ENCODE data around the gene RGL2. TPM values are rescaled to one million over a fixed set of nuclear protein-coding genes. Genes with fewer than 3 reads are reported as not detected.
A peak's percentile ranks its signal among the peaks of the same experiment; 100 is the strongest.

Gene RGL2
- total RNA-seq, 2 donors from 2014 or later, result 23.0 to 36.9 TPM

DNA sequence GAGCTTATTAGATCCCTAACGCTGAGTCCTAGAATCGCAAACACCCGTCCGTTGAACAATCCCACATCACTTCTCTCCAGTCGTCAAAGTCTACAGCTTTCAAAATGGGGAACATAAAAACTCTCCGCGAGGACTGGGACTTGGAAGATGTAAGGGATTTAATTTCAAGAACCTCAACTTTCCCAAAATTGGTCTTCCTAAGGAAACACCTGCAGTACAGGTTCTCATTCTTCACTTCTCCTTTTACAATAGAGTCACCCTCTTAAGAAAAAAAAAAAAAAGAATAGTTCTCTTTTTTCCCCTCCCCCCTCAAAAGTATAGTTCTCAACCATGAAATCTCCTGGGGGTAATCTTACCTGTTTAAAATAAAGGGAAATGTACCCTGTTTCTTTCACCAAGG, 25.4 kb upstream of the RGL2 start:
- Histone ChIP-seq H3K9me3 (no peaks in the 10 kb centered on the region), H3K27ac (no peak overlapping the region), H3K36me3 (peaks cover 20% of the 10 kb centered on the region), H3K27me3 (no peaks in the 10 kb centered on the region), H3K4me1 (peaks cover 0 to 43% of the 10 kb centered on the region in 2 donors), H3K4me3 (peak overlapping the region in 1 of 2 donors; percentile 78)
- no peak for DNase-seq (ENCODE audit: low spot score)
- TF ChIP-seq, protein P1, sequence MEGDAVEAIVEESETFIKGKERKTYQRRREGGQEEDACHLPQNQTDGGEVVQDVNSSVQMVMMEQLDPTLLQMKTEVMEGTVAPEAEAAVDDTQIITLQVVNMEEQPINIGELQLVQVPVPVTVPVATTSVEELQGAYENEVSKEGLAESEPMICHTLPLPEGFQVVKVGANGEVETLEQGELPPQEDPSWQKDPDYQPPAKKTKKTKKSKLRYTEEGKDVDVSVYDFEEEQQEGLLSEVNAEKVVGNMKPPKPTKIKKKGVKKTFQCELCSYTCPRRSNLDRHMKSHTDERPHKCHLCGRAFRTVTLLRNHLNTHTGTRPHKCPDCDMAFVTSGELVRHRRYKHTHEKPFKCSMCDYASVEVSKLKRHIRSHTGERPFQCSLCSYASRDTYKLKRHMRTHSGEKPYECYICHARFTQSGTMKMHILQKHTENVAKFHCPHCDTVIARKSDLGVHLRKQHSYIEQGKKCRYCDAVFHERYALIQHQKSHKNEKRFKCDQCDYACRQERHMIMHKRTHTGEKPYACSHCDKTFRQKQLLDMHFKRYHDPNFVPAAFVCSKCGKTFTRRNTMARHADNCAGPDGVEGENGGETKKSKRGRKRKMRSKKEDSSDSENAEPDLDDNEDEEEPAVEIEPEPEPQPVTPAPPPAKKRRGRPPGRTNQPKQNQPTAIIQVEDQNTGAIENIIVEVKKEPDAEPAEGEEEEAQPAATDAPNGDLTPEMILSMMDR (IDR thresholded peaks at IDR 0.05), result no peak

DNA sequence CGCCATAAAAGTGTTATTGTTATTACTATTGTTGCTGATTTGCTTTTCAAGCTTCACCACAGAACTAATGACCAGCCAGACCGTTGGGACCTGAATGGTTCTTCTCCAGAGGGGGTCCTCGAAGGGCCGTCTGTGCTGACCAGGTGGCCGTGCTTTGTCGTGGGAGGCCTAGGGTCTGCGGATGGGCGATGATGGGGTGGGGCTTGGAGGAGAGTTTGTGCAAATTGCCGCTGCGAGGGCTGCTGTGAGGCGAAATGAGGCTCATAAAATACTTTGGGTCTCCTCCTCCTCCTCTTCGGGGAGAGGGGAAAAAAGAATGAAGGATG, 24.8 kb upstream of the RGL2 start:
- H3K36me3 ChIP-seq, result peaks cover 26% of the 10 kb centered on the region
- TF ChIP-seq, protein P1 (IDR thresholded peaks at IDR 0.05), result no peak
- H3K4me3 ChIP-seq, result peak overlapping the region; percentile 71 to 78
- no peaks in the 10 kb centered on the region for H3K9me3 ChIP-seq
- no peaks in the 10 kb centered on the region for H3K27me3 ChIP-seq
- no peak for DNase-seq (ENCODE audit: low spot score)
- peaks cover 0 to 47% of the 10 kb centered on the region in 2 donors for H3K4me1 ChIP-seq
- H3K27ac ChIP-seq, result peak overlapping the region; percentile 82 to 89

DNA sequence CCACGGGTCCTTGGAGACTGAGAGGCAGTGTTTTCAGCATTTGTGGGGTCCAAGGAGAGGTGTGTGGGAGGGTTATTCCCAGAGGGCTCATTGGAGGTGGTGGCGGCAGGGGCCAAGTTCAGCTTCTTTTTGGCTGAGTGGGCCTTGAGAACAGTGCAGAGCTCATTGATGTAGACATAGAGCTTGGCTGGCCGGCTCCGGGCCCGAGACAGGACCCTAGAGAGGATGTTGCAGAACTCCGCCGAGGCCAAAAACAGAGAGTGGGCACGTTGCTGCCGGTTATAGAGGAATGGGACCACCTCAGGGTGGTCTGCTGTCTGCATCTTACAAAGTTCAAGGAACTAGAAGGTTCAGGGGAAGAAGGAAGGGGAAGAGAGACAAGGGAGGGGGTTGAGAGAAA, 22.5 kb upstream of the RGL2 start:
- TF ChIP-seq, protein P1 (IDR thresholded peaks at IDR 0.05), result no peak
- no peak for DNase-seq (ENCODE audit: low spot score)
- Histone ChIP-seq H3K27ac (peak overlapping the region; percentile 46 to 89), H3K36me3 (peaks cover 28% of the 10 kb centered on the region), H3K27me3 (no peaks in the 10 kb centered on the region), H3K4me1 (peaks cover 0 to 63% of the 10 kb centered on the region in 2 donors), H3K4me3 (peak overlapping the region in 1 of 2 donors; percentile 78), H3K9me3 (no peaks in the 10 kb centered on the region)

DNA sequence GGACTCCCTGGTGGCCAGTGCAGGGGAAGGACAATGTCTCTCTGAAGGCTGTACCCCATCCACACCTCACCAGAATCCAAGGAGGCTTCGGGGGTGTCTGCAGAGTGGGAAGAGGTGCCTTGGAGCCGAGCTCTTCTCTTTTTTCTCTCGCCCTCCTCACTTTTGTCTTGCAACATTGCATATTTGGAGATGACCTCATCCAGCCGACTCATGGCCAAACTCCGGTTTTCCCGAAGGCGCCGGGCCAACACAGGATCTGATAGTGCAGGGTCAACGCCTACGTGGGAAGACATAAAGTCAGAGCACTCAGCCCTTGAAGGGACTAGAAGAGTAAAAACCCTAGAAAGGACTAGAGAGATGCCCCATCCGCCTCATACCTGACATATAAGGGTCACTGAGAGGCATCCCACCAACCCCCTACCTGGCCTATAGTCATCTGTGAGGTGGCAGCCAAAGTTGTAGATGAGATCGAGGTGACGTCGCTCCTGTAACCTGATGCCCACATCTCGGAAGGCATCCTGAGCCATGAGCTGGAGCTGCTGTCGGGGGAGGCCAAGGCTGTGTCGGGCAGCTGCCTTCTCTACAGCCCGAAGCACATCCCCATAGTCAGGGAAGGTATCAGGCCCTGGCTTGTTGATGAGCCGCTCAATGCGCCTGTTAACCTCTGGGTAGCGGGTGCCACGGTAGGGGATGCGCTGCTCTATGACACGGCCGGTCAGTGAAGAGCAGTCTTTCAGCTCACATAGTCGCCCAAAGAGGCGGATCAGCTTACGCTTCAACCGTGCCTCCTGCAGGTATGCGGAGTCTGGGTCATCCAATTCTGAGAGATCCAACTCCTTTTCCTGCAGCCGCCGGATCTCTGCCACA, 21.8 kb upstream of the RGL2 start:
- Histone ChIP-seq H3K36me3 (peaks cover 28% of the 10 kb centered on the region), H3K4me3 (no peak overlapping the region), H3K27ac (peak overlapping the region; percentile 46 to 89), H3K9me3 (no peaks in the 10 kb centered on the region), H3K27me3 (no peaks in the 10 kb centered on the region), H3K4me1 (peaks cover 0 to 65% of the 10 kb centered on the region in 2 donors)
- peak; percentile 95 for DNase-seq (ENCODE audit: low spot score)
- TF ChIP-seq, protein P1 (IDR thresholded peaks at IDR 0.05), result no peak

DNA sequence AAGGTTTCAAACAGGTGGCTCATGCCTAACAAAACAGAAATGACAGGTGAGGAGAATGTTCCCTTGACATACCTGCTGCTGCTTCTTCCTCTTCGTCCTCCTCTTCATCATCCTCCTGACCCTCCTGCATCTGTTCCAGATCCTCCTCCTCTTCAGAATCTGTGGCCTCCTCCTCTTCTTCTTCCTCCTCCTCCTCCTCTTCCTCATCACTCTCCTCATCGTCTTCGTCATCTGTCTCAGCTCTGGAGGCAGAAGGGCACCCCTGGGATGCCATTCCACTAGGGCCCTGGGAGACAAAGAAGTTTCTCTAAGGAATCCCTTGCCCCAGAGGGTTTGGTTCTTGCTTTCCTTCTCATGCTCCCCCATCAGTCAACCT, 21.2 kb upstream of the RGL2 start:
- Histone ChIP-seq H3K4me1 (peaks cover 0 to 68% of the 10 kb centered on the region in 2 donors), H3K9me3 (no peaks in the 10 kb centered on the region), H3K27ac (peak overlapping the region; percentile 46 to 89), H3K36me3 (peaks cover 28% of the 10 kb centered on the region), H3K4me3 (no peak overlapping the region), H3K27me3 (no peaks in the 10 kb centered on the region)
- TF ChIP-seq, protein P1 (IDR thresholded peaks at IDR 0.05), result no peak
- no peak for DNase-seq (ENCODE audit: low spot score)

All from right atrium auricular region (tissue), 2 donors.